EH (cell line): ENCODE measurements around the gene RBM41.
A peak's percentile ranks its signal among the peaks of the same experiment; 100 is the strongest.

Source experiments
- DNase-seq: peaks from one replicate; pipeline ENCODE4 v3.0.0-alpha.2; 2015; ENCODE audit warnings: low read depth

Gene RBM41

DNA sequence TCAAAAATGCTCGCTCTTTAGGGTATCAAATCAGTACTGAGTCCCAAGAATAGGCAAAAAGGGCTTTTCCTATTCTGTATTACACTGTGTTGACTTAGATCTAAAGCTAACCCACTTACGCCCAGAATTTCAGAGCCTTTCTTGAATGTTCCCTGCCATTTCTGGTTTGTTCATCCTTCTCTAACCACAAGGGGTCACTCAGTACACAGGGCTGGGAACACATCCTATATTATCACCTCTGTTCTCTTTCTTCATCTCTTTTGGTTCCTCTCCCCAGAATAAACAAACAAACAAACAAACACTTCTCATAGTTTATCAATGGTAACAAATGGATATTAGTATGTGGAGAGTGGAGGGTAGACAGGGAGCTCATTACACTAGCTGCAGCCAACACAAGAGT is 93.1 kb downstream of the RBM41 start:
- DNase-seq, result peak; percentile 34

DNA sequence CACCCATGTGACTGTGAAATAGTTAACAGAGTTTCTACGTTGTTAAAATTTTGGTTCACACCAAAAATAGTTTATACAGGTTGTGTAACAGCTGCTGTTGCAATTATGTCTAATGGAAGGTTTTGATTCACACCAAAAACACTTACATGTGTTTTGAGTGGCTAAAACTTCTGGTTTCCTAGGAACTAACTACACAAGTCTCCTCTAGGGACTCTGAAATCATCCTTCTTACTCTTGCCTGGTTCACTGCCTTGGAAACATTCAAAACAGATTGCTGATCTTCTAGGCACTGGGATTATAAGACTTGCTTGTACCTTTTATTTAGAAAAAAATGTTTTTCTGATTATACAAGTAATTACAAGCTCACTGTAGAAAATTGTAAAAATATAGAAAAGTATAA is 103.7 kb downstream of the RBM41 start:
- no peak for DNase-seq
